Aorta (tissue), 5 donors: ENCODE measurements around the gene CFL1. TPM values are rescaled to one million over a fixed set of nuclear protein-coding genes. Genes with fewer than 3 reads are reported as not detected.

ENCODE experiments used
- ATAC-seq: fragments of 200-7000 bp; cut with Tn5 transposase; one replicate; pipeline ENCODE4 v1.9.1; 2022; ENCODE audit warnings: moderate library complexity; ENCODE audit not compliant: low FRiP score
- DNase-seq, 2 donors: peaks; one replicate each; pipeline ENCODE4 v3.0.0-alpha.2; 2020
- H3K27ac ChIP-seq, 2 donors: one replicate each; pipeline ENCODE4 v1.5.1; 2013; ENCODE audit warnings: low read length in 2 of 2, mild to moderate bottlenecking in 2 of 2, moderate library complexity in 2 of 2, control low read depth in 1 of 2, inconsistent platforms in 1 of 2, low read depth in 1 of 2
- H3K27me3 ChIP-seq, 2 donors: one replicate each; pipeline ENCODE4 v1.6.1; 2013; ENCODE audit warnings: control low read depth in 1 of 2, low read length in 1 of 2, mild to moderate bottlenecking in 1 of 2, moderate library complexity in 1 of 2; ENCODE audit not compliant: insufficient read depth in 2 of 2, control insufficient read depth in 1 of 2
- H3K36me3 ChIP-seq, 2 donors: one replicate each; pipeline ENCODE4 v1.6.1; 2013; ENCODE audit warnings: control low read depth in 1 of 2, low read length in 1 of 2, mild to moderate bottlenecking in 1 of 2; ENCODE audit not compliant: insufficient read depth in 2 of 2, control insufficient read depth in 1 of 2
- H3K4me1 ChIP-seq, 2 donors: one replicate each; pipeline ENCODE4 v1.6.1; 2013; ENCODE audit warnings: low read length in 2 of 2, control low read depth in 1 of 2, mild to moderate bottlenecking in 1 of 2, moderate library complexity in 1 of 2; ENCODE audit not compliant: insufficient read depth in 2 of 2, control insufficient read depth in 1 of 2
- H3K4me3 ChIP-seq, 2 donors: one replicate each; pipeline ENCODE4 v1.5.1; 2013; ENCODE audit warnings: low read length in 2 of 2, control low read depth in 1 of 2, mild to moderate bottlenecking in 1 of 2
- H3K9me3 ChIP-seq: one replicate; pipeline ENCODE4 v1.6.1; 2013; ENCODE audit warnings: mild to moderate bottlenecking, low read length; ENCODE audit not compliant: control insufficient read depth
- WGBS, 2 donors: extraction: QIAGEN DNeasy Blood & Tissue Kit; methylation state at CpG; one replicate each; pipeline ENCODE4 v1.1.7; 2013; 5-methylcytosine and 5-hydroxymethylcytosine counted together
- intact Hi-C, 2 donors: fragments of 100-400 bp; cut with DNase I; formaldehyde crosslinking; loops; one replicate each; pipeline versions ENCODE4 v1.14.2 to v1.15.0; 2022
- polyA plus RNA-seq, 2 donors: library from polyadenylated mRNA; stranded (reverse); fragments of 200-250 nt; gene quantifications; one replicate each; pipeline ENCODE4 v1.2.3, GENCODE V29; 2013
- total RNA-seq, 2 donors: library from RNA; stranded (reverse); fragmentation: NEBNext Ultra II Directional; extraction: Animal tissue kit (Norgen Biotek cat#: 25700); gene quantifications; one replicate each; pipeline ENCODE4 v1.2.1, GENCODE V29; 2021
- donor health status: healthy with polysubstance abuse.
- donor health status: Bipolar disorder and iron deficiency.
- donor health status: DM: no; HTN: no; CAD: no.
- donor health status: DM: no; HTN: no; CAD: no.
- donor health status: DM: yes; HTN: yes; CAD: no.

The CFL1 gene
- total and polyA plus RNA-seq, 4 donors = 563 to 812 (median 629) TPM

DNA sequence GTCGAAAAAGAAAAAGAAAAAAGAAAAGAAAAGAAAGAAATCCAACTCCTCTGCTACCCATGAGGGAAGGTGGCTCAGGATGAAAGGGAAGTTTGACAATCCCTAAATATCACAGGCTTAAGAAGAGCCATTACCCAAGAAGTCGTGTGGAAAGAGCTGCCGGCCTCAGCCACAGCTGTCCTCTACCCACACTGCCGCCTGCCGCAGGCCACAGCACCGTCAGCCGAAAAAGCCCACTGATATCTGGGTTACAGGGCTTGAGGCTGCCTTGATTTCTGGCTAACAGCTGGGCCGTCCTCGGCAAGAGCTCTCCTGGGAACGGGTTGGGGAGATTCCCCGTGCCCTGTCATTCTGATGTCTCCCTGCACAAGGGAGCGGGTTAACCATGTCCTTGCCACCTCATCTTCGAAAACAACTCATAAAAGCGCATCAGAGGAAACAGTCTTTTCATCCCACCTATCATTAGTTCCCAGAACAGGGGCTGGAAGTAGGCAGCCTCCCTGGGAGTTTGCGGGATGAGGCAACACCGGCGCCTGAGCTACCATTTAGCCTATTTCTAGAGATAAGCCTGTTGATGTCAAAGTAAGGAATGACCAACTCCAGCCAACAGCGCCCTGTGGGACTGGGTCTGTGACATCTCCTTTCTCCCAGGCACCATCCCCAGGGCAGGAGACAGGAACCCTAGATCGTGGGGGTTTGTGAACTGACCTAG is 46.1 kb downstream of the CFL1 start:
- Histone ChIP-seq H3K9me3 (no peaks in the 10 kb centered on the region), H3K27ac (no peak overlapping the region), H3K4me1 (no peaks in the 10 kb centered on the region), H3K4me3 (no peak overlapping the region), H3K36me3 (no peaks in the 10 kb centered on the region), H3K27me3 (no peaks in the 10 kb centered on the region)
- DNase-seq = no peak
- no peak for ATAC-seq
- intact Hi-C loops = loop anchor here in 1 of 2 donors (10.0 kb wide), 1 partner anchor 187 kb away; no protein-coding TSS in a partner anchor
- WGBS, 2 donors = 70 to 71% methylated on average over 19 of the region's 19 CpGs

GRCh38 chr11:65810046-65810868 is 47.7 kb downstream of the CFL1 start:
- no peak overlapping the region for H3K4me3 ChIP-seq
- no peak for DNase-seq
- H3K36me3 ChIP-seq = no peaks in the 10 kb centered on the region
- 82% methylated on average over 23 of the region's 23 CpGs for WGBS, 2 donors
- no peaks in the 10 kb centered on the region for H3K9me3 ChIP-seq
- ATAC-seq = no peak
- no peak overlapping the region for H3K27ac ChIP-seq
- intact Hi-C loops = loop anchor here in 1 of 2 donors (10.0 kb wide), 1 partner anchor 185 kb away; no protein-coding TSS in a partner anchor
- no peaks in the 10 kb centered on the region for H3K4me1 ChIP-seq
- H3K27me3 ChIP-seq = no peaks in the 10 kb centered on the region

DNA sequence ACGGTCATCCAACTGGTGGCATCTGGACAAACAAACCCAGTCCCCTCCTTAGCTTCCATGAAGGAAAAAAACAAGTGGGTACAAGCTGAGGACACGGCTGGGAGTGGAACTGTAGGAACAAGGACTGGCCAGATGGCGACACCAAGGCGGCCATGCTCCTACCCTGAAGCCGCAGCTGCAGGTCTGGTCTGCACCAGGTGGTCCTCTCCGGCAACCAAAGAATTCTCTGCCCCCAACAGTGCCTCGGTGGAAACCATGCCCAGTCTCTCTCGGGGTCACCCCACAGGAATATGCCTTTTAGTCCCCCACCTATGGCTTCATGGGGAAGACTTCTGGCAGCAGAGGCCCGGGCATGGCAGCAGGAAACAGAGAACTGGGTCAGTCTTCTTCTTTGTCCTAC is 48.5 kb downstream of the CFL1 start:
- intact Hi-C loops = no loop called here
- H3K4me1 ChIP-seq = no peaks in the 10 kb centered on the region
- no peak overlapping the region for H3K4me3 ChIP-seq
- H3K27me3 ChIP-seq = no peaks in the 10 kb centered on the region
- no peaks in the 10 kb centered on the region for H3K36me3 ChIP-seq
- ATAC-seq = no peak
- H3K27ac ChIP-seq = no peak overlapping the region
- peak in 1 of 2 donors; percentile 44 for DNase-seq
- no peaks in the 10 kb centered on the region for H3K9me3 ChIP-seq
- 83 to 90% methylated on average over 9 of the region's 9 CpGs for WGBS, 2 donors

DNA sequence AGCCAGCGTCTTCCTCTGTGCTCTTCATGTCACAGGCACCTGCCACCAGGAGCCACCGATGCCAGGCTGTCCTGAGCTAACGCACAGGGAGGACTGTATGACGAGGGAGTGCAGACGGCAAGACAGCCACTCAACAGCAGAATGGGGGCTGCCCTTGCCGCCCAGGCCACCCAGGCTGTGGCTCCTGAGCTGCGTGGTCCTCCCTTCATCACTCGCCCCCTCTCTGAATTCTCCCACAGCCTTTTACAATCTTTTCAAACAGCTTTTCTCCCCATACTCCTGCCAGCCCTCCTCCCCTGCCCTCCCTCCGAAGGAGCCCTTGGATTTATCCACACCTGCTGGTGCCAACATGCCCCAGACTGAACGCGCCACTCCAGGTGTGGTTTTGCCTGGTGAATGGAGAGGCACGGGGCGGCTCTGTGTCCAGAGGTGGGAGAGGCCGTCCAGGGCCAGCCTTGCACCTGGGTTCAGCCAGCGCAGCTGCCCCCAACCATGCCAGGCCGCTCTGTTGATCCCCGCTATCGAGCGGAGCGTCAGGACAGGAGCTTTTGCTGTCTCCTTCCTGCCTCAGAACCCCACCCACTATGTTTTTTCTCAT is 49.1 kb downstream of the CFL1 start:
- Histone ChIP-seq H3K36me3 (no peaks in the 10 kb centered on the region), H3K27me3 (no peaks in the 10 kb centered on the region), H3K4me1 (no peaks in the 10 kb centered on the region), H3K9me3 (no peaks in the 10 kb centered on the region), H3K27ac (no peak overlapping the region), H3K4me3 (no peak overlapping the region)
- DNase-seq (no peak), ATAC-seq (no peak)
- intact Hi-C loops = no loop called here
- WGBS, 2 donors = 76 to 77% methylated on average over 20 of the region's 20 CpGs

DNA sequence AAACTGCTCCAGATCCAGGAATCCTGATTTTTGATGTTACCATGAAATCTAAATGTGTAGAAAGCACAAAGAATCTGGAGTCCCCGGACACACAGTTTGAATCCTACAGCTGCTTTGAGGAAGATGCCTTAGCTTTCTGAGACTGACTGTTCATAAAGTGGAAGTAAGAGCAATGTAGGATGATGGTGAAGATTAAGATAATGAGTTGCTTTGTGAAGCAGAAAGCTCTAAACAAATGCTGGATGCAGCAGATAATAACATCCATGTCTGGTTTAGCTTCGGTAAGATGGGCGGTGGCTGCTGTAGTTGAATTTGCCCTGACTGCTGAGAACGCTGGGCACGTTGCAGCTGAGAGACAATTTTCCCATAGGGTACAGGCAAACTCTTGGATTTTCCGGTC is 51.0 kb downstream of the CFL1 start:
- Histone ChIP-seq H3K9me3 (no peaks in the 10 kb centered on the region), H3K4me1 (no peaks in the 10 kb centered on the region), H3K36me3 (no peaks in the 10 kb centered on the region), H3K27ac (no peak overlapping the region), H3K27me3 (no peaks in the 10 kb centered on the region), H3K4me3 (no peak overlapping the region)
- intact Hi-C loops = no loop called here
- 53 to 62% methylated on average over 6 of the region's 6 CpGs for WGBS, 2 donors
- DNase-seq (no peak), ATAC-seq (no peak)

Other genes with a start within 250 kb of the CFL1 start
- gene MAP3K11, start 244.0 kb downstream of the CFL1 start, total RNA-seq = 10 to 100 TPM; 51.3 to 87.9 TPM
- 10 to 100 TPM; 34.2 to 78.8 TPM for gene MAP3K11, start 244.0 kb downstream of the CFL1 start, polyA plus RNA-seq
- 10 to 100 TPM; 24.8 to 28.8 TPM for gene PCNX3, start 242.4 kb downstream of the CFL1 start, total RNA-seq
- gene PCNX3, start 242.4 kb downstream of the CFL1 start, polyA plus RNA-seq = 10 to 100 TPM in 1 of 2 donors, 1 to 10 TPM in 1; 3.9 to 50.0 TPM
- 10 to 100 TPM; 67.0 to 75.1 TPM for gene SIPA1, start 220.1 kb downstream of the CFL1 start, total RNA-seq
- 100 to 1,000 TPM in 1 of 2 donors, 10 to 100 TPM in 1; 25.2 to 147 TPM for gene SIPA1, start 220.1 kb downstream of the CFL1 start, polyA plus RNA-seq
- gene RELA, start 195.3 kb downstream of the CFL1 start, total RNA-seq = 100 to 1,000 TPM in 1 of 2 donors, 10 to 100 TPM in 1; 98.2 to 108 TPM
- 10 to 100 TPM; 28.8 to 73.8 TPM for gene RELA, start 195.3 kb downstream of the CFL1 start, polyA plus RNA-seq
- gene KAT5, start 145.9 kb downstream of the CFL1 start, total RNA-seq = 10 to 100 TPM; 59.8 to 64.4 TPM
- 100 to 1,000 TPM in 1 of 2 donors, 10 to 100 TPM in 1; 29.2 to 120 TPM for gene KAT5, start 145.9 kb downstream of the CFL1 start, polyA plus RNA-seq
- gene RNASEH2C, start 137.4 kb downstream of the CFL1 start, total RNA-seq = 10 to 100 TPM; 53.5 to 57.6 TPM
- gene RNASEH2C, start 137.4 kb downstream of the CFL1 start, polyA plus RNA-seq = 100 to 1,000 TPM in 1 of 2 donors, 10 to 100 TPM in 1; 80.1 to 113 TPM
- gene AP5B1, start 77.2 kb downstream of the CFL1 start, total RNA-seq = 10 to 100 TPM; 15.7 to 16.7 TPM
- gene AP5B1, start 77.2 kb downstream of the CFL1 start, polyA plus RNA-seq = 10 to 100 TPM in 1 of 2 donors, 1 to 10 TPM in 1; 3.3 to 10.8 TPM
- gene OVOL1, start 71.1 kb downstream of the CFL1 start, total RNA-seq = not detected
- gene OVOL1, start 71.1 kb downstream of the CFL1 start, polyA plus RNA-seq = 1 to 10 TPM in 1 of 2 donors, under 1 TPM in 1; 0.28 to 3.9 TPM
- 1 to 10 TPM in 1 of 2 donors, under 1 TPM in 1; 0.39 to 2.4 TPM for gene SNX32, start 24.2 kb downstream of the CFL1 start, total RNA-seq
- gene SNX32, start 24.2 kb downstream of the CFL1 start, polyA plus RNA-seq = 1 to 10 TPM in 1 of 2 donors, not detected in 1; 1.2 TPM
- gene MUS81, start 2.3 kb upstream of the CFL1 start, total RNA-seq = 10 to 100 TPM; 60.7 to 63.1 TPM
- 100 to 1,000 TPM in 1 of 2 donors, 10 to 100 TPM in 1; 40.7 to 102 TPM for gene MUS81, start 2.3 kb upstream of the CFL1 start, polyA plus RNA-seq
- 100 to 1,000 TPM; 139 to 185 TPM for gene EFEMP2, start 14.6 kb upstream of the CFL1 start, total RNA-seq
- 100 to 1,000 TPM; 136 to 224 TPM for gene EFEMP2, start 14.6 kb upstream of the CFL1 start, polyA plus RNA-seq
- 1 to 10 TPM; 1.8 to 3.9 TPM for gene CTSW, start 21.7 kb upstream of the CFL1 start, total RNA-seq
- gene CTSW, start 21.7 kb upstream of the CFL1 start, polyA plus RNA-seq = 1 to 10 TPM; 1.8 to 2.9 TPM
- 10 to 100 TPM; 40.2 to 47.7 TPM for gene FIBP, start 30.3 kb upstream of the CFL1 start, total RNA-seq
- gene FIBP, start 30.3 kb upstream of the CFL1 start, polyA plus RNA-seq = 10 to 100 TPM; 57.2 to 73.1 TPM
- 10 to 100 TPM; 30.1 to 46.9 TPM for gene CCDC85B, start 32.5 kb upstream of the CFL1 start, total RNA-seq
- gene CCDC85B, start 32.5 kb upstream of the CFL1 start, polyA plus RNA-seq = 10 to 100 TPM; 23.9 to 72.8 TPM
- gene FOSL1, start 42.2 kb upstream of the CFL1 start, total RNA-seq = 10 to 100 TPM in 1 of 2 donors, 1 to 10 TPM in 1; 7.2 to 31.9 TPM
- 1 to 10 TPM; 1.6 to 6.4 TPM for gene FOSL1, start 42.2 kb upstream of the CFL1 start, polyA plus RNA-seq
- 10 to 100 TPM; 45.6 to 47.3 TPM for gene C11orf68, start 60.9 kb upstream of the CFL1 start, total RNA-seq
- 10 to 100 TPM; 34.9 to 55.3 TPM for gene C11orf68, start 60.9 kb upstream of the CFL1 start, polyA plus RNA-seq
- gene DRAP1, start 61.2 kb upstream of the CFL1 start, total RNA-seq = 10 to 100 TPM; 65.9 to 86.4 TPM
- 100 to 1,000 TPM in 1 of 2 donors, 10 to 100 TPM in 1; 88.8 to 122 TPM for gene DRAP1, start 61.2 kb upstream of the CFL1 start, polyA plus RNA-seq
- gene TSGA10IP, start 87.3 kb upstream of the CFL1 start, total RNA-seq = not detected
- not detected for gene TSGA10IP, start 87.3 kb upstream of the CFL1 start, polyA plus RNA-seq
- gene SART1, start 103.6 kb upstream of the CFL1 start, total RNA-seq = 10 to 100 TPM; 50.9 to 52.3 TPM
- gene SART1, start 103.6 kb upstream of the CFL1 start, polyA plus RNA-seq = 100 to 1,000 TPM in 1 of 2 donors, 10 to 100 TPM in 1; 27.9 to 129 TPM
- gene EIF1AD, start 144.0 kb upstream of the CFL1 start, total RNA-seq = 10 to 100 TPM; 28.7 to 35.0 TPM
- 10 to 100 TPM in 1 of 2 donors, 1 to 10 TPM in 1; 8.4 to 16.2 TPM for gene EIF1AD, start 144.0 kb upstream of the CFL1 start, polyA plus RNA-seq
- 100 to 1,000 TPM; 136 to 145 TPM for gene BANF1, start 144.3 kb upstream of the CFL1 start, total RNA-seq
- gene BANF1, start 144.3 kb upstream of the CFL1 start, polyA plus RNA-seq = 100 to 1,000 TPM; 156 to 187 TPM
- 10 to 100 TPM in 1 of 2 donors, 1 to 10 TPM in 1; 6.6 to 14.0 TPM for gene CST6, start 153.8 kb upstream of the CFL1 start, total RNA-seq
- 10 to 100 TPM; 19.0 to 28.0 TPM for gene CST6, start 153.8 kb upstream of the CFL1 start, polyA plus RNA-seq
- gene CATSPER1, start 168.3 kb upstream of the CFL1 start, total RNA-seq = 1 to 10 TPM; 1.0 to 1.2 TPM
- gene CATSPER1, start 168.3 kb upstream of the CFL1 start, polyA plus RNA-seq = under 1 TPM in 1 of 2 donors, not detected in 1; 0.10 TPM
- not detected for gene GAL3ST3, start 191.0 kb upstream of the CFL1 start, total RNA-seq
- not detected for gene GAL3ST3, start 191.0 kb upstream of the CFL1 start, polyA plus RNA-seq
- gene SF3B2, start 194.2 kb upstream of the CFL1 start, total RNA-seq = 100 to 1,000 TPM; 141 to 146 TPM
- 100 to 1,000 TPM in 1 of 2 donors, 10 to 100 TPM in 1; 59.0 to 126 TPM for gene SF3B2, start 194.2 kb upstream of the CFL1 start, polyA plus RNA-seq
- gene PACS1, start 212.1 kb upstream of the CFL1 start, total RNA-seq = 100 to 1,000 TPM in 1 of 2 donors, 10 to 100 TPM in 1; 85.7 to 119 TPM
- 10 to 100 TPM; 16.2 to 32.5 TPM for gene PACS1, start 212.1 kb upstream of the CFL1 start, polyA plus RNA-seq